H1 (cell line): ENCODE measurements around the gene PPP2R3B. TPM values are rescaled to one million over a fixed set of nuclear protein-coding genes. Genes with fewer than 3 reads are reported as not detected.

ENCODE experiments used
- ASH2L ChIP-seq: fragments of 200-600, 300-600 bp; sonication (generic); IDR thresholded peaks from one replicate; pipeline ENCODE4 v1.7.1; 2017; ENCODE audit warnings: low read length
- BACH1 ChIP-seq: IDR thresholded peaks from 2 replicates; pipeline ENCODE4 v1.6.1; 2012; ENCODE audit warnings: low read length, improper control_type of control experiment
- BCL11A ChIP-seq, 2 experiments: IDR thresholded peaks; one replicate each; pipeline ENCODE4 v1.6.1; 2011; ENCODE audit warnings: low read depth in 2 of 2, low read length in 2 of 2, mild to moderate bottlenecking in 2 of 2
- CEBPB ChIP-seq: IDR thresholded peaks from 2 replicates; pipeline ENCODE4 v1.6.1; 2012; ENCODE audit warnings: low read depth, low read length
- EGR1 ChIP-seq: IDR thresholded peaks from 2 replicates; pipeline ENCODE4 v1.6.1; 2011; ENCODE audit warnings: low read depth, low read length, borderline replicate concordance
- EP300 ChIP-seq, 2 experiments: IDR thresholded peaks; 1 replicate in 1 of 2; 2 replicates in 1 of 2; pipeline ENCODE4 v1.6.1; 2011 to 2012; ENCODE audit warnings: low read depth in 2 of 2, low read length in 2 of 2, mild to moderate bottlenecking in 2 of 2, borderline replicate concordance in 1 of 2, inconsistent platforms in 1 of 2, moderate library complexity in 1 of 2
- EZH2 ChIP-seq: fragments of 200-600 bp; sonication (generic); IDR thresholded peaks from 2 replicates; pipeline ENCODE4 v1.7.1; 2012; ENCODE audit warnings: low read depth, mild to moderate bottlenecking, moderate library complexity, low read length, inconsistent platforms; ENCODE audit not compliant: severe bottlenecking
- GTF2F1 ChIP-seq: IDR thresholded peaks from 2 replicates; pipeline ENCODE4 v1.6.1; 2012; ENCODE audit warnings: low read depth, low read length, improper control_type of control experiment, borderline replicate concordance
- HDAC2 ChIP-seq, 2 experiments: fragments of 300-600 bp in 1 of 2; sonication (generic) in 1 of 2; IDR thresholded peaks; 2 replicates each; pipeline ENCODE4 v1.6.1; 2011 to 2012; ENCODE audit warnings: low read depth in 2 of 2, low read length in 2 of 2, mild to moderate bottlenecking in 2 of 2, moderate library complexity in 2 of 2, borderline replicate concordance in 1 of 2, inconsistent platforms in 1 of 2
- KDM1A ChIP-seq: fragments of 200-600, 300-600 bp; sonication (generic); IDR thresholded peaks from 2 replicates; pipeline ENCODE4 v1.7.1; 2016; ENCODE audit warnings: mild to moderate bottlenecking, low read length, borderline replicate concordance
- KDM5A ChIP-seq: fragments of 200-600 bp; IDR thresholded peaks from 2 replicates; pipeline ENCODE4 v1.7.1; 2012; ENCODE audit warnings: mild to moderate bottlenecking, low read length, inconsistent platforms, mixed read lengths
- MAFK ChIP-seq: IDR thresholded peaks from 2 replicates; pipeline ENCODE4 v1.6.1; 2012; ENCODE audit warnings: low read depth, mild to moderate bottlenecking, improper control_type of control experiment, low read length
- NANOG ChIP-seq: IDR thresholded peaks from 2 replicates; pipeline ENCODE4 v1.6.1; 2011; ENCODE audit warnings: low read length, low read depth, mild to moderate bottlenecking, inconsistent platforms; ENCODE audit not compliant: insufficient read depth, poor library complexity, severe bottlenecking
- NRF1 ChIP-seq: IDR thresholded peaks from 2 replicates; pipeline ENCODE4 v1.6.1; 2011; ENCODE audit warnings: mild to moderate bottlenecking, low read depth, low read length, improper control_type of control experiment
- PHF8 ChIP-seq: fragments of 200-600 bp; sonication (generic); conservative IDR thresholded peaks from 2 replicates; pipeline ENCODE4 v1.7.1; 2012; ENCODE audit warnings: low read depth, mild to moderate bottlenecking, inconsistent platforms, low read length, moderate library complexity
- POLR2A ChIP-seq, 2 experiments: IDR thresholded peaks; 1 replicate in 1 of 2; 2 replicates in 1 of 2; pipeline ENCODE4 v1.6.1; 2011; ENCODE audit warnings: low read depth in 2 of 2, low read length in 2 of 2, mild to moderate bottlenecking in 2 of 2; ENCODE audit errors: control extremely low read depth in 1 of 2
- RFX5 ChIP-seq: IDR thresholded peaks from 2 replicates; pipeline ENCODE4 v1.6.1; 2011; ENCODE audit warnings: low read depth, low read length, improper control_type of control experiment, borderline replicate concordance
- RNF2 ChIP-seq: fragments of 200-900, 300-1000 bp; sonication (generic); IDR thresholded peaks from 2 replicates; pipeline ENCODE4 v1.7.1; 2016; ENCODE audit warnings: borderline replicate concordance, low read depth, mild to moderate bottlenecking, antibody characterized with exemption, low read length; ENCODE audit not compliant: poor library complexity, severe bottlenecking; ENCODE audit errors: missing control alignments
- SIX5 ChIP-seq: IDR thresholded peaks from 2 replicates; pipeline ENCODE4 v1.6.1; 2011; ENCODE audit warnings: mild to moderate bottlenecking, low read depth, low read length
- TCF12 ChIP-seq: IDR thresholded peaks from 2 replicates; pipeline ENCODE4 v1.6.1; 2011; ENCODE audit warnings: low read depth, mild to moderate bottlenecking, low read length
- YY1 ChIP-seq: IDR thresholded peaks from 2 replicates; pipeline ENCODE4 v1.6.1; 2011; ENCODE audit warnings: low read depth, mild to moderate bottlenecking, low read length
- polyA plus RNA-seq, 7 experiments: library from polyadenylated mRNA; depleted of rRNA in 3 of 7; stranded (reverse) in 5 of 7; unstranded in 2 of 7; fragments of >200 nt in 5 of 7; fragments of 200-250 nt in 2 of 7; gene quantifications; 1 replicate in 5 of 7; 2 replicates in 1 of 7; 4 replicates in 1 of 7; pipeline versions ENCODE4 v1.2.1 to v1.2.3, GENCODE V29; 2011 to 2013; ENCODE audit warnings: missing spikeins in 2 of 7, mixed read lengths in 2 of 7
- total RNA-seq: library from RNA; stranded (reverse); fragmentation: NEBNext Ultra II Directional; extraction: Animal tissue kit (Norgen Biotek cat#: 25700); gene quantifications from 2 replicates; pipeline ENCODE4 v1.2.1, GENCODE V29; 2021

PPP2R3B gene
- total and polyA plus RNA-seq, 2 of the 8 experiments (the other 6 are each of a cell fraction or from before 2014, with no cell fraction given), result 47.6 to 86.7 TPM

DNA sequence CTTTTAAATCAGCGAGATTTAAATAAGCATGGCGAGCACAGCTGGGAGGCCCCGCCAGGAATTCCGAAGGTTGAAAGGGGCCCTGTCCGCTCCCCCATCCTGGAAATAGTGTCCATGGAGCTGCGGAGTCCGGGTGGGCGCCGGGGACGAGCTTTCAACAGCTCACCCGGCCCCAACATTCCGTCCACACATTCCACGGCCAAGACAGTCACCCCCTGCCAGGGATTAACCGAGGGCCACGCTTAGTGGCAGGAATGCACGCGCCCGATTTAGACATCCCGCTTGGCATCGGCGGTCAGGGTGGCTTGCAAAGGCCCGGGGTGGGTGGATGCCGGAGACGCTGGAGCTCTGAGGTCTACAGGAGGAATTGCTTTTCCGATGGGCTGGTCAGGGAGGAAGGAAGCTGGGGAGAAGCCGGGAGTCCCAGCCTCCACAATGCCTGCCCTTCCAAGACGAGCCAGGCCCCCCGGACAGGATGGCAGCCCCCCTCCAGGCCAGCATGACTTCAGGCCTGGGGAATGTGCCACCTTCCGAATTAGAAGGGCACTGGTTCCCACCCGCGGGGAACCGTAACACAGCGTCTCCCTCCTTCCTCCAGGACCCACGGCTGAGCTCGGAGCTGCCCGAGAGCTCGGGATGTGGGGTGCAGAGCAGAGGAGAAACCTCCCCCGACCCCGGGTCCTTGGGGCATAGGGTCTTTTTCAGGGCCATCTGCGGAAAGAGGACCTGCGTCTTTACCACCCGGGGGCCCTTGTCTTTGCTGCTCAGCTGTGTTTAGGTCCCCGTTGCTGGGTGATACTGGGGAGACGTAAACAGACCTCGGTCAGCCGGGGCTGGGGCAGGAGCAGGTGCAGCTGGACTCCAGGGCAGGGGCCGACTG lies 26.9 kb upstream of the PPP2R3B start (continued):
- no peak for TF ChIP-seq RNF2
- no peak for TF ChIP-seq YY1
- no peak for TF ChIP-seq NRF1
- no peak for TF ChIP-seq RFX5
- TF ChIP-seq KDM5A, result no peak
- peak; percentile 46; the same call in 1 of the 2 replicates for TF ChIP-seq KDM1A
- TF ChIP-seq PHF8, result 0 out of 2 replicates have a peak, but pooled peaks have one; percentile 10
- no peak for TF ChIP-seq CEBPB
- no peak for TF ChIP-seq SIX5
- TF ChIP-seq MAFK, result no peak
- TF ChIP-seq HDAC2 (IDR thresholded peaks at IDR 0.05; ENCODE audit: borderline replicate concordance in 1 of 2, low read depth in 2 of 2, low read length in 2 of 2), result peak in 1 of 2 experiments; percentile 74; a peak in 1 of 4 replicates
- TF ChIP-seq GTF2F1, result no peak
- peak in 1 of 2 experiments; percentile 88; a peak in 1 of 3 replicates for TF ChIP-seq EP300 (IDR thresholded peaks at IDR 0.05; ENCODE audit: borderline replicate concordance in 1 of 2, low read depth in 2 of 2, low read length in 2 of 2)
- TF ChIP-seq EGR1, result no peak
- TF ChIP-seq TCF12, result peak; percentile 89
- no peak for TF ChIP-seq NANOG
- no peak for TF ChIP-seq BCL11A (IDR thresholded peaks at IDR 0.05; ENCODE audit: low read depth in 2 of 2, low read length in 2 of 2)
- peak; percentile 35 for TF ChIP-seq ASH2L
- no peak for TF ChIP-seq EZH2
- TF ChIP-seq BACH1, result peak; percentile 61
- TF ChIP-seq POLR2A (IDR thresholded peaks at IDR 0.05; ENCODE audit: control extremely low read depth in 1 of 2, low read depth in 2 of 2, low read length in 2 of 2), result peak in 1 of 2 experiments; percentile 43; a peak in 1 of 3 replicates
- TF ChIP-seq, all 59 proteins: peak for 14
